ENCODE data around the gene SGCD.

GRCh38 chr5:156409834-156410233 lies 82.9 kb downstream of the SGCD start:
- TF ChIP-seq CTCF (optimal IDR thresholded peaks at IDR 0.05 in 1 of 3, IDR thresholded peaks at IDR 0.05 in 1 of 3, conservative IDR thresholded peaks at IDR 0.05 in 1 of 3; ENCODE audit: extremely low read depth in 1 of 3, insufficient read depth in 2 of 3, low read length in 3 of 3) (no peak), EZH2 (IDR thresholded peaks at IDR 0.05; ENCODE audit: low read length) (no peak)
